Measurements from ENCODE around the gene RAP1A. TPM values are rescaled to one million over a fixed set of nuclear protein-coding genes. Genes with fewer than 3 reads are reported as not detected.

RAP1A gene
- total RNA-seq, 2 donors from 2014 or later = 28.5 to 35.0 TPM

DNA sequence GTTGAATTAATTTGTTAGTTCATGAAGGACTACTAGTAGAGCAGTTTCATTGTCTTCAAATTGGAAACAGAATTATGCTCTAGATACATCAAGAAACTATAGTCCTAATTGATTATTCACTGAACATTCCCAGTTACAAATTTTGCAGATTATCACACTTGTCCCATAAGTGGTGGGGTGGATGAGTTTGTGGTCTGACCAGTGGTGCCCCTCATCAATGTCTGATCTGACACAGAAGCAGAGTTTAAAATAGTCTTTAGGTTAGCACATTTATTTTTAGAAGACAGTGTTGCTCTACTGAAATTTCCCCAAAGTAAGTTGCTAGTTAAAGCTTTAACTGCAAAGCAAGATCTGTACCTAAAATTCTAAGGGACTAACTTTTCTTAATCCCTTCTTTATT, 76.7 kb downstream of the RAP1A start:
- TF ChIP-seq, protein P1, sequence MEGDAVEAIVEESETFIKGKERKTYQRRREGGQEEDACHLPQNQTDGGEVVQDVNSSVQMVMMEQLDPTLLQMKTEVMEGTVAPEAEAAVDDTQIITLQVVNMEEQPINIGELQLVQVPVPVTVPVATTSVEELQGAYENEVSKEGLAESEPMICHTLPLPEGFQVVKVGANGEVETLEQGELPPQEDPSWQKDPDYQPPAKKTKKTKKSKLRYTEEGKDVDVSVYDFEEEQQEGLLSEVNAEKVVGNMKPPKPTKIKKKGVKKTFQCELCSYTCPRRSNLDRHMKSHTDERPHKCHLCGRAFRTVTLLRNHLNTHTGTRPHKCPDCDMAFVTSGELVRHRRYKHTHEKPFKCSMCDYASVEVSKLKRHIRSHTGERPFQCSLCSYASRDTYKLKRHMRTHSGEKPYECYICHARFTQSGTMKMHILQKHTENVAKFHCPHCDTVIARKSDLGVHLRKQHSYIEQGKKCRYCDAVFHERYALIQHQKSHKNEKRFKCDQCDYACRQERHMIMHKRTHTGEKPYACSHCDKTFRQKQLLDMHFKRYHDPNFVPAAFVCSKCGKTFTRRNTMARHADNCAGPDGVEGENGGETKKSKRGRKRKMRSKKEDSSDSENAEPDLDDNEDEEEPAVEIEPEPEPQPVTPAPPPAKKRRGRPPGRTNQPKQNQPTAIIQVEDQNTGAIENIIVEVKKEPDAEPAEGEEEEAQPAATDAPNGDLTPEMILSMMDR (conservative IDR thresholded peaks at IDR 0.05) = no peak

DNA sequence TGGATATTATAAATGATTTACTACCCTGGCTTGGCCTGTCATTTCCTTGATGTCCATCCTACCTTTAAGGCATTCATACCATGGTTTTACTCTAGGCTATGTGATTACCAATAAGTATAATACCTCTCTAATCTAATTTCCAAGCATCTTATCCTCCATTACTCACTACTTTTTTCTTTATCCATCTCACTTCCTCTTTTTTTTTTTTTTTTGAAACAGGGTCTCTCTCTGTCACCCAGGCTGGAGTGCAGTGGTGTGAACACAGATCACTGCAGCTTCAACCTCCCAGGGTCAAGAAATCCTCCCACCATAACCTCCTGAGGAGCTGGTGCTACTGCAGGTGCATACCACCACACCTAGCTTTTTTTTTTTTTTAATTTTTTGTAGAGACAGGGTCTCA, 79.7 kb downstream of the RAP1A start:
- no peaks in the 10 kb centered on the region for H3K4me1 ChIP-seq (ENCODE audit: control insufficient read depth, insufficient read depth, low read length)
- no peak for DNase-seq
- H3K4me3 ChIP-seq (ENCODE audit: low read length) = no peak overlapping the region
- H3K4me1 Mint-ChIP-seq = peaks cover 6% of the 10 kb centered on the region
- H3K27ac ChIP-seq (ENCODE audit: low read depth, low read length) = no peak overlapping the region
- H3K9me3 Mint-ChIP-seq = no peaks in the 10 kb centered on the region
- no peaks in the 10 kb centered on the region for H3K27me3 ChIP-seq (ENCODE audit: control insufficient read depth, insufficient read depth, low read length, poor library complexity, severe bottlenecking)
- H3K9me3 ChIP-seq (ENCODE audit: control insufficient read depth, low read length) = no peaks in the 10 kb centered on the region
- H3K36me3 Mint-ChIP-seq (ENCODE audit: low read depth) = peaks cover 22% of the 10 kb centered on the region
- H3K27me3 Mint-ChIP-seq (ENCODE audit: insufficient read depth) = no peaks in the 10 kb centered on the region
- no peak overlapping the region for H3K9ac ChIP-seq (ENCODE audit: extremely low read depth, low read length, poor library complexity, severe bottlenecking)
- H3K27ac Mint-ChIP-seq = no peak overlapping the region
- no peak overlapping the region for H3K4me3 Mint-ChIP-seq
- TF ChIP-seq, protein P1 (conservative IDR thresholded peaks at IDR 0.05) = no peak
- H3K36me3 ChIP-seq (ENCODE audit: control insufficient read depth, insufficient read depth, low read length) = peaks cover 48% of the 10 kb centered on the region

More for the DNA sequence above, 76.7 kb downstream of the RAP1A start:
- Mint-ChIP-seq H3K27ac (no peak overlapping the region), H3K4me3 (no peak overlapping the region), H3K4me1 (peaks cover 6% of the 10 kb centered on the region), H3K27me3 (ENCODE audit: insufficient read depth) (no peaks in the 10 kb centered on the region), H3K9me3 (no peaks in the 10 kb centered on the region), H3K36me3 (ENCODE audit: low read depth) (peaks cover 29% of the 10 kb centered on the region)
- Histone ChIP-seq H3K4me1 (ENCODE audit: control insufficient read depth, insufficient read depth, low read length) (no peaks in the 10 kb centered on the region), H3K36me3 (ENCODE audit: control insufficient read depth, insufficient read depth, low read length) (peaks cover 44% of the 10 kb centered on the region), H3K9me3 (ENCODE audit: control insufficient read depth, low read length) (no peaks in the 10 kb centered on the region), H3K4me3 (ENCODE audit: low read length) (no peak overlapping the region), H3K27ac (ENCODE audit: low read depth, low read length) (no peak overlapping the region), H3K27me3 (ENCODE audit: control insufficient read depth, insufficient read depth, low read length, poor library complexity, severe bottlenecking) (no peaks in the 10 kb centered on the region), H3K9ac (ENCODE audit: extremely low read depth, low read length, poor library complexity, severe bottlenecking) (no peak overlapping the region)
- DNase-seq = no peak

DNA sequence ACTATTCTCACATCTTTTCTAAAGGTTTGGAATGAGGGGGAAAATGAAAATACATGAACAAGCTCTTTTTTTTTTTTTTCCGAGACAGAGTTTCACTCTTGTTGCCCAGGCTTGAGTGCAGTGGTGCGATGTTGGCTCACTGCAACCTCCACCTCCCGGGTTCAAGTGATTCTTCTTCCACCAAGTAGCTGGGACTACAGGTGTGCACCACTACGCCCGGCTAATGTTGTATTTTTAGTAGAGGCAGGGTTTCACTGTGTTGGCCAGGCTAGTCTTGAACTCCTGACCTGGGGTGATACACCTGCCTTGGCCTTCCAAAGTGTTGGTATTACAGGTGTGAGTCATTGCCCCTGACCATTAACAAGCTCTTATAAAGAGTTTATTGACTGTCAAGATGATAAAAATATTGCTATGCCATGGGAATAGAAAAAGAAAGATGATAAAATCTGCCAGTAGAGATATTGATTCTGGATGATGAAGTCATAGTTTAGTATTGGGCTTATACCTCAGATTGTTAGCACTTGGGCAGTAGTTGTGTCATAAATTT, 83.0 kb downstream of the RAP1A start:
- DNase-seq = no peak
- H3K9me3 ChIP-seq (ENCODE audit: control insufficient read depth, low read length) = no peaks in the 10 kb centered on the region
- no peaks in the 10 kb centered on the region for H3K27me3 Mint-ChIP-seq (ENCODE audit: insufficient read depth)

More for the DNA sequence above, 83.0 kb downstream of the RAP1A start:
- Histone ChIP-seq H3K36me3 (ENCODE audit: control insufficient read depth, insufficient read depth, low read length) (peaks cover 51% of the 10 kb centered on the region), H3K4me1 (ENCODE audit: control insufficient read depth, insufficient read depth, low read length) (no peaks in the 10 kb centered on the region), H3K4me3 (ENCODE audit: low read length) (no peak overlapping the region), H3K9ac (ENCODE audit: extremely low read depth, low read length, poor library complexity, severe bottlenecking) (no peak overlapping the region), H3K27me3 (ENCODE audit: control insufficient read depth, insufficient read depth, low read length, poor library complexity, severe bottlenecking) (no peaks in the 10 kb centered on the region), H3K27ac (ENCODE audit: low read depth, low read length) (no peak overlapping the region)
- H3K9me3 Mint-ChIP-seq = no peaks in the 10 kb centered on the region
- TF ChIP-seq, protein P1 (conservative IDR thresholded peaks at IDR 0.05) = no peak
- WGBS, 2 experiments (ENCODE audit: insufficient coverage in 1 of 2, insufficient read length in 1 of 2) = 98% methylated on average over 5 of the region's 5 CpGs; no CpG with 5 or more reads in 1 of the 2 experiments
- peaks cover 6% of the 10 kb centered on the region for H3K4me1 Mint-ChIP-seq
- no peak overlapping the region for H3K4me3 Mint-ChIP-seq
- peaks cover 28% of the 10 kb centered on the region for H3K36me3 Mint-ChIP-seq (ENCODE audit: low read depth)
- H3K27ac Mint-ChIP-seq = no peak overlapping the region
